Endothelial cell of umbilical vein (primary cell): ENCODE measurements around the gene TGFBR3. TPM values are rescaled to one million over a fixed set of nuclear protein-coding genes. Genes with fewer than 3 reads are reported as not detected.
A peak's percentile ranks its signal among the peaks of the same experiment; 100 is the strongest.

ENCODE experiments used
- BruUV-seq: library from RNA; stranded (reverse); fragments of 400-500 nt; replicated peaks from 2 replicates; lab custom pipeline; 2021; lab: Mats Ljungman, UMichigan
- CTCF ChIA-PET: fragments of 300-600, 350-600 bp; sonication (Branson Sonifier 250); formaldehyde crosslinking; loops from one replicate; lab custom pipeline; 2021; ENCODE audit warnings: antibody characterized with exemption, inconsistent platforms; lab: Charles Lee
- POLR2A ChIA-PET: fragments of 300-600, 350-600 bp; sonication (Branson Sonifier 250); formaldehyde crosslinking; loops from one replicate; lab custom pipeline; 2021; ENCODE audit warnings: antibody characterized with exemption, inconsistent platforms; lab: Charles Lee
- DNase-seq: peaks from one replicate; pipeline ENCODE4 v3.0.0-alpha.2; 2011; ENCODE audit warnings: low read depth, low spot score
- FAIRE-seq: peaks from 2 replicates; lab custom pipeline; 2011; peaks lifted over from hg19 to GRCh38; lab: Jason Lieb, UNC
- H2AFZ ChIP-seq: 2 replicates; pipeline ENCODE4 v1.6.0; 2012; ENCODE audit warnings: low read depth, low read length, control low read depth, inconsistent platforms
- H3K27ac ChIP-seq: 2 replicates; pipeline ENCODE4 v1.5.1; 2011; ENCODE audit warnings: low read depth, mild to moderate bottlenecking, control low read depth, low read length, moderate library complexity; ENCODE audit not compliant: insufficient read depth
- H3K27me3 ChIP-seq, 2 experiments: 2 replicates each; pipeline versions ENCODE4 v1.6.0 to v1.6.1; 2011; ENCODE audit warnings: low read length in 2 of 2, mixed read lengths in 1 of 2; ENCODE audit not compliant: control insufficient read depth in 2 of 2, insufficient read depth in 2 of 2
- H3K36me3 ChIP-seq, 2 experiments: 2 replicates in 1 of 2; 3 replicates in 1 of 2; pipeline ENCODE4 v1.5.1; 2011; ENCODE audit warnings: low read length in 2 of 2, mild to moderate bottlenecking in 1 of 2, moderate library complexity in 1 of 2; ENCODE audit not compliant: control insufficient read depth in 2 of 2, insufficient read depth in 2 of 2; ENCODE audit errors: extremely low read depth in 1 of 2
- H3K4me1 ChIP-seq: 3 replicates; pipeline ENCODE4 v1.5.1; 2011; ENCODE audit warnings: mild to moderate bottlenecking, low read length; ENCODE audit not compliant: control insufficient read depth, insufficient read depth; ENCODE audit errors: extremely low read depth
- H3K4me2 ChIP-seq: 2 replicates; pipeline ENCODE4 v1.6.1; 2011; ENCODE audit warnings: low read length, control low read depth, mixed read lengths; ENCODE audit not compliant: insufficient read depth
- H3K4me3 ChIP-seq, 3 experiments: fragments of 200-600 bp in 1 of 3; sonication (generic), shearing (Covaris generic) in 1 of 3; replicated peaks in 1 of 3; 2 replicates each; pipeline ENCODE4 v1.5.1; 2011 to 2016; ENCODE audit warnings: control low read depth in 3 of 3, low read length in 3 of 3, mild to moderate bottlenecking in 2 of 3, inconsistent platforms in 1 of 3, low read depth in 1 of 3, moderate library complexity in 1 of 3; ENCODE audit not compliant: insufficient read depth in 1 of 3
- H3K79me2 ChIP-seq: 2 replicates; pipeline ENCODE4 v1.6.0; 2012; ENCODE audit warnings: low read length, inconsistent platforms; ENCODE audit not compliant: control insufficient read depth, insufficient read depth
- H3K9ac ChIP-seq: replicated peaks from 2 replicates; pipeline ENCODE3; 2011; ENCODE audit warnings: low read length, control low read depth; ENCODE audit not compliant: insufficient read depth; ENCODE audit errors: extremely low read depth
- H3K9me1 ChIP-seq: replicated peaks from 3 replicates; pipeline ENCODE4 v1.6.0; 2011; ENCODE audit warnings: mild to moderate bottlenecking, low read length; ENCODE audit not compliant: control insufficient read depth, insufficient read depth; ENCODE audit errors: extremely low read depth
- H3K9me3 ChIP-seq: replicated peaks from 2 replicates; pipeline ENCODE4 v1.5.1; 2012; ENCODE audit warnings: low read length, inconsistent platforms; ENCODE audit not compliant: control insufficient read depth, insufficient read depth
- H4K20me1 ChIP-seq: replicated peaks from 2 replicates; pipeline ENCODE3; 2011; ENCODE audit warnings: mild to moderate bottlenecking, low read length; ENCODE audit not compliant: control insufficient read depth, insufficient read depth; ENCODE audit errors: extremely low read depth
- CTCF ChIP-seq, 2 donors: IDR thresholded peaks; 1 replicate in 1 of 2; 2 replicates in 1 of 2; pipeline ENCODE4 v1.5.1; 2011; ENCODE audit warnings: low read length in 2 of 2, mild to moderate bottlenecking in 2 of 2, moderate library complexity in 2 of 2, control low read depth in 1 of 2, inconsistent platforms in 1 of 2, low read depth in 1 of 2; ENCODE audit not compliant: insufficient read depth in 1 of 2; ENCODE audit errors: extremely low read depth in 1 of 2
- GATA2 ChIP-seq: IDR thresholded peaks from 2 replicates; pipeline ENCODE4 v1.7.0; 2011; ENCODE audit warnings: low read depth, mild to moderate bottlenecking, moderate library complexity, mixed read lengths, low read length; ENCODE audit not compliant: insufficient read length, insufficient read depth
- MAX ChIP-seq: IDR thresholded peaks from 2 replicates; pipeline ENCODE4 v1.6.1; 2011; ENCODE audit not compliant: insufficient read depth, insufficient read length
- MYC ChIP-seq: IDR thresholded peaks from one replicate; pipeline ENCODE4 v1.6.1; 2011; ENCODE audit warnings: mild to moderate bottlenecking, low read depth, low read length
- POLR2AphosphoS5 ChIP-seq: IDR thresholded peaks from 2 replicates; pipeline ENCODE4 v1.6.1; 2012; ENCODE audit warnings: low read depth, mild to moderate bottlenecking, control low read depth, low read length, moderate library complexity; ENCODE audit not compliant: insufficient read depth
- dilution Hi-C: fragments of 300-500 bp; cut with MboI; formaldehyde crosslinking; loops from one replicate; pipeline ENCODE4 v1.15.0; 2019; ENCODE audit warnings: low sequenced_read_pairs; ENCODE audit not compliant: extremely low pct_ligation_motif_present
- intact Hi-C: fragments of 100-400 bp; cut with micrococcal nuclease; formaldehyde crosslinking; loops from one replicate; pipeline ENCODE4 v1.10.0; 2022
- polyA plus RNA-seq, 4 experiments: library from polyadenylated mRNA; depleted of rRNA in 3 of 4; stranded (reverse) in 3 of 4; unstranded in 1 of 4; fragments of >200 nt; gene quantifications; 2 replicates each; pipeline versions ENCODE4 v1.2.1 to v1.2.3, GENCODE V29; 2011 to 2012; ENCODE audit warnings: missing spikeins in 1 of 4
- total RNA-seq: library from RNA; stranded (reverse); gene quantifications from 2 replicates; pipeline ENCODE4 v1.2.3, GENCODE V29; 2021

TGFBR3 gene
- total and polyA plus RNA-seq, 2 donors (not counting 3 experiments of a cell fraction or from before 2014, with no cell fraction given), result 8.0 to 13.4 TPM

- intact Hi-C loops, result no loop called here
- H3K27ac ChIP-seq, result no peak overlapping the region
- H3K9me1 ChIP-seq, result no peaks in the 10 kb centered on the region
- no peaks in the 10 kb centered on the region for H3K9me3 ChIP-seq
- peaks cover 13% of the 10 kb centered on the region for H3K4me1 ChIP-seq
- POLR2A ChIA-PET, result no interaction called here
- BruUV-seq, result no TSS peak
- no peak overlapping the region for H2AFZ ChIP-seq
- no peak for TF ChIP-seq MAX
- no peak for TF ChIP-seq MYC
- no peak for TF ChIP-seq GATA2
- H3K79me2 ChIP-seq, result no peaks in the 10 kb centered on the region
- peaks cover 0 to 4% of the 10 kb centered on the region in 2 experiments for H3K36me3 ChIP-seq
- H3K9ac ChIP-seq, result no peak overlapping the region
- CTCF ChIA-PET, result interaction anchor here (1.2 to 1.6 kb wide), 2 partner anchors 151 to 220 kb away, joined by 3 read pairs; no protein-coding TSS in a partner anchor
- no peak for FAIRE-seq
- peak; percentile 32 for DNase-seq
- no peaks in the 10 kb centered on the region for H3K27me3 ChIP-seq
- dilution Hi-C loops, result no loop called here
- no peak overlapping the region for H3K4me3 ChIP-seq
- H3K4me2 ChIP-seq, result no peak overlapping the region
- H4K20me1 ChIP-seq, result no peaks in the 10 kb centered on the region
Observed at GRCh38 chr1:91732291-91733107, 153.5 kb downstream of the TGFBR3 start.

- H3K27me3 ChIP-seq, result no peaks in the 10 kb centered on the region
- TF ChIP-seq MAX (no peak), MYC (no peak), POLR2AphosphoS5 (no peak), CTCF (IDR thresholded peaks at IDR 0.05; ENCODE audit: extremely low read depth in 1 of 2, insufficient read depth in 1 of 2, low read depth in 1 of 2, low read length in 2 of 2) (no peak)
- POLR2A ChIA-PET, result no interaction called here
- no peak overlapping the region for H3K9ac ChIP-seq
- H3K79me2 ChIP-seq, result no peaks in the 10 kb centered on the region
- peak; percentile 81 for DNase-seq
- BruUV-seq, result no TSS peak
- H3K9me3 ChIP-seq, result no peaks in the 10 kb centered on the region
- intact Hi-C loops (no loop called here), dilution Hi-C loops (no loop called here)
- CTCF ChIA-PET, result interaction anchor here (1.6 kb wide), 1 partner anchor 152 kb away, joined by 3 read pairs; no protein-coding TSS in a partner anchor
- no peaks in the 10 kb centered on the region for H3K9me1 ChIP-seq
- H2AFZ ChIP-seq, result no peak overlapping the region
- peak; percentile 82 for FAIRE-seq
- no peak overlapping the region for H3K27ac ChIP-seq
- no peak overlapping the region for H3K4me3 ChIP-seq
- H3K36me3 ChIP-seq, result peaks cover 0 to 4% of the 10 kb centered on the region in 2 experiments
- H3K4me2 ChIP-seq, result no peak overlapping the region
- H3K4me1 ChIP-seq, result peaks cover 13% of the 10 kb centered on the region
- H4K20me1 ChIP-seq, result no peaks in the 10 kb centered on the region
Observed at GRCh38 chr1:91731815-91732214, 154.1 kb downstream of the TGFBR3 start.
